Activated naive CD8-positive, alpha-beta T cell treated with anti-CD3 and anti-CD28 coated beads for 36 hours (primary cell): Measurements from ENCODE around the gene FAM114A1. TPM values are rescaled to one million over a fixed set of nuclear protein-coding genes. Genes with fewer than 3 reads are reported as not detected.
"Not testable (repeated sequence)": the region's sequence is repeated elsewhere in the genome, so short reads cannot be mapped to it uniquely, and the experiment has no call there.

ENCODE experiments used
- DNase-seq: peaks from one replicate; pipeline ENCODE4 v3.0.0; 2021
- H3K27ac Mint-ChIP-seq: one replicate; pipeline ENCODE4 v1.8.0; 2022; ENCODE audit warnings: mild to moderate bottlenecking, moderate library complexity, mixed read lengths
- H3K27me3 Mint-ChIP-seq: one replicate; pipeline ENCODE4 v1.8.0; 2022; ENCODE audit warnings: mild to moderate bottlenecking, mixed read lengths
- H3K36me3 Mint-ChIP-seq: one replicate; pipeline ENCODE4 v1.8.0; 2021; ENCODE audit warnings: mild to moderate bottlenecking, mixed read lengths
- H3K4me1 Mint-ChIP-seq: one replicate; pipeline ENCODE4 v1.8.0; 2021; ENCODE audit warnings: mixed read lengths
- H3K4me3 Mint-ChIP-seq: one replicate; pipeline ENCODE4 v1.8.0; 2022; ENCODE audit warnings: mild to moderate bottlenecking, moderate library complexity, mixed read lengths
- H3K9me3 Mint-ChIP-seq: one replicate; pipeline ENCODE4 v1.8.0; 2022; ENCODE audit warnings: mixed read lengths
- total RNA-seq, 2 experiments: library from RNA; stranded (reverse); gene quantifications; one replicate each; pipeline ENCODE4 v1.2.3, GENCODE V29; 2021

The FAM114A1 gene
- total RNA-seq, 2 experiments from 2014 or later, result 0.38 TPM; not detected in 1

- no peaks in the 10 kb centered on the region for H3K9me3 Mint-ChIP-seq
- no peaks in the 10 kb centered on the region for H3K27me3 Mint-ChIP-seq
- no peak for DNase-seq
- H3K27ac Mint-ChIP-seq, result peak overlapping the region; percentile 14
- peaks cover 36% of the 10 kb centered on the region for H3K4me1 Mint-ChIP-seq
- H3K4me3 Mint-ChIP-seq, result no peak overlapping the region
- peaks cover 35% of the 10 kb centered on the region for H3K36me3 Mint-ChIP-seq
Measured at GRCh38 chr4:38979511-38980230, 112.1 kb downstream of the FAM114A1 start.

DNA sequence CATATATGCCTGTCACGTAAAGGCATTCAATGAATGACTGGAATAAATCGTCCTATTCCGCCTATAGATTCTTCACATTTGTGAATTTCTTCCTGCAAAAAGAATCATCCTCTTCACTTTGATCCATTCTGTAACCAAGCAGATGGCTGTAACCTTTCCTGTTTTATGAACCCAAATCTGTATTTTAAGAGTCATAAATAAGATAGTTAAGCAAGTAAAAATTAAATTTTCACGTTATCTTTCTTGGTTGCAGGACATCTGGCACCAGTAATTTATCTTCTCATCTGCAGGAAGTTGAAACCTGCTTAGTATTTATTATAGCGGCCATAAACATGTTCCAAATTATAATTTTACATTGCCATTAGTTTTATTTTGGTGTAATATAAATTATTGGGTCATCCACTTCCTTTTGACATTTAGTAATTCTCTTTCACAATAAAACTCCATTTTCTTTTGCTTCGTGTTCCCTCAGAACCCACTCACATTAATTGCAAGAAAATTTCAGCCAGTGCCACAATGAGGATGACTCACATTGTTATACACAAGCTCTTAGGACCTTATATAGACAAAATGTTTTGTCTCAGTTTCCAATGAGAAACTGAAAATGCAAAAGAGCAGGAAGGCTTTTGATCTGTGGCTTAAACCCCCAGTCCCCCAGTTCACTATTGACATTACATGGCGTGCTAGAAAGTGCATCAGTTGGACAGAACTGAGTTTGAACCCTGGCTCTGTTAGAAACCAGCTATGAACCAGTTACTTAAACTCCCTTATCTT lies 113.5 kb downstream of the FAM114A1 start:
- peak; percentile 20 for DNase-seq
- peaks cover 48% of the 10 kb centered on the region for H3K4me1 Mint-ChIP-seq
- no peaks in the 10 kb centered on the region for H3K27me3 Mint-ChIP-seq
- peak overlapping the region; percentile 18 for H3K4me3 Mint-ChIP-seq
- peaks cover 37% of the 10 kb centered on the region for H3K36me3 Mint-ChIP-seq
- no peaks in the 10 kb centered on the region for H3K9me3 Mint-ChIP-seq
- H3K27ac Mint-ChIP-seq, result peak overlapping the region; percentile 81

DNA sequence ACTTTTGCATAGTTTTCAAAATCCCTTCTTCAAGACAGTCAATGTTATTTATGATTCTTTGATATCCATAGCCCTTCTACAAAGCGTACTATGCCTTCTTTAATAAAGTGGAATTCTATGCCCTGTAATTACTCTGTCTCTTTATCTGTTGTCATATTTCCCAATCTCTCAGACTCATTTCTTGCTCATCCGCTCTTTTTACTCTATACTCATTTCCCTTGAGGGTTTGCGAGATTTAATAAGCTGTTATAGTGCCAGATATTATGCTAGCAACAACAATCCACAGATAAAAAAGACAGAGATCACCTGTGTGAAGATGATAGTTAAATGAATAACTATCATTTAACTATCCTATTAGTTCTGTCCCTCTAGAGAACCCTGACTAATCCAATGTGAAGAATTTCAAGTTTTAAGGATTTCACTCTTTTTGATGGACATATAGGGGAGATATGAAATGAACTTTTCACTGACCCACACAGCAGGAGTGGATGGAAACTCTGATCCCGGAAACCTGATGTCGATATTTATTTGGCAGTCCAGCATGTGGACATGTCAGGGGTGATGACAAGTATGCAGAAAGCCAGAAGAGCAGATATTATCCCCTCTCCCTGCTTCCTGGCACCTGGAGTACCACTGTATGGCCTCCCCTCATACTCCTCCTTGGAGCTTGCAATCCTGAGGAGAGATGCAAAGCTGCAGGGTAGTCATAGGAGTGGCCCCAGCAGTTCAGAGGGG lies 114.9 kb downstream of the FAM114A1 start:
- H3K27ac Mint-ChIP-seq, result peak overlapping the region; percentile 21
- H3K27me3 Mint-ChIP-seq, result no peaks in the 10 kb centered on the region
- no peaks in the 10 kb centered on the region for H3K9me3 Mint-ChIP-seq
- H3K4me3 Mint-ChIP-seq, result no peak overlapping the region
- DNase-seq, result no peak
- peaks cover 53% of the 10 kb centered on the region for H3K4me1 Mint-ChIP-seq
- H3K36me3 Mint-ChIP-seq, result peaks cover 40% of the 10 kb centered on the region

GRCh38 chr4:38983291-38983690 lies 115.7 kb downstream of the FAM114A1 start:
- H3K4me3 Mint-ChIP-seq, result no peak overlapping the region
- H3K36me3 Mint-ChIP-seq, result peaks cover 44% of the 10 kb centered on the region
- H3K9me3 Mint-ChIP-seq, result no peaks in the 10 kb centered on the region
- H3K27me3 Mint-ChIP-seq, result no peaks in the 10 kb centered on the region
- DNase-seq, result no peak
- H3K27ac Mint-ChIP-seq, result no peak overlapping the region
- peaks cover 56% of the 10 kb centered on the region for H3K4me1 Mint-ChIP-seq

- Mint-ChIP-seq H3K4me3 (no peak overlapping the region), H3K9me3 (no peaks in the 10 kb centered on the region), H3K27me3 (no peaks in the 10 kb centered on the region), H3K36me3 (peaks cover 47% of the 10 kb centered on the region), H3K4me1 (peaks cover 56% of the 10 kb centered on the region), H3K27ac (peak overlapping the region; percentile 61)
- DNase-seq, result no peak
Measured at GRCh38 chr4:38983787-38984598, 116.4 kb downstream of the FAM114A1 start.

DNA sequence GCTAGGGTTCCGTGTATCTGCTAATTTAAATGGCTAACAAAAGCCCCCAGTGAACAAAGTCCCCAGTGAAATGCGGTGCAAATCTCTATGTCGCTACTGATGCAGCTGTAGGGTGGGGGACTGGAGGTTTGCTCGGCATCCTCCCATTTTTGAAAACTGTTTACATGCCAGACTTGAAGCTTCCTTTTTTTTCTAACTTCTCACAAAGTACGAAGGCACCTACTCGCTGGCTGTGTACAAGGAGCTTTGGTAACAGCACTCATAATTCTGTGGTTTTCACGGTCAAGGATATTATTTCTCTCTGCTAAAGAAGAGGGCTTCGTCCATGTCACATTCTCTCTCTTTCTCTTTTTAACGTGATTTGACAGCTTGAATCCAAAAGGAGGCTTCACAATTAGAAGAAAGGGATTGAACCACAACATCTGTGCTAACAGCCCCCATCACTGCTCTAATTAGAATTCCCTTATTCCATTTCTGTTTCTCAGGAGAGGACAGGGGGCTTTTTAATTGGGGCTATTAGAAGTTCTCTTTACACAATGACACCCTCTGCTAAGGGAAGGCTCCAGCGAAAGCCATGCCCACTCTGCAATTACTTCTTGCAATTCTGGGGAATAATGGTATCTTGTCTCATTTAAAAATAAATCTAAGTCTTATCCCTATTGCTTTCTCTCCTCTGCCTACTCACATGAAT lies 117.9 kb downstream of the FAM114A1 start:
- H3K4me1 Mint-ChIP-seq, result peaks cover 49% of the 10 kb centered on the region

DNA sequence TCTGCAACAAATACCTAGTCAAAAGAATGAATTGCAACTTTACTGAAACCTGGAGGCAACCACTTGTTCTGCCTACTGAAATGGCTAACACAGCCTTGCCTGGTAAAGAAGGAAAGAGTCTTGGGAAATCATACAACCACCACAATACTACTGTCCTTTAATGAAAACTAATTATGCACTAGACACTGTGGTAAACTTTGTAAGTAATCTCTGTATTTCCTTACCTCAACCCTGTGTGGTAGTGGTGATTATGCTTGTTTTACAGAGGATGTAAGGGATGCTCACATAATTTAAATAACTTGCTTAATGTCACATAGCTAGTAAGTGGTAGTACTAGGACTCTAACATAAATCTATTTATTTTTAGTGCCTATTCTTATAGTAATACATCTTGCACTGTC lies 119.9 kb downstream of the FAM114A1 start:
- DNase-seq, result no peak
- H3K4me1 Mint-ChIP-seq, result peaks cover 30% of the 10 kb centered on the region
- no peak overlapping the region for H3K4me3 Mint-ChIP-seq
- H3K36me3 Mint-ChIP-seq, result peaks cover 28% of the 10 kb centered on the region
- no peak overlapping the region for H3K27ac Mint-ChIP-seq
- H3K27me3 Mint-ChIP-seq, result no peaks in the 10 kb centered on the region
- H3K9me3 Mint-ChIP-seq, result no peaks in the 10 kb centered on the region

More for the DNA sequence above, 117.9 kb downstream of the FAM114A1 start:
- peaks cover 42% of the 10 kb centered on the region for H3K36me3 Mint-ChIP-seq
- no peaks in the 10 kb centered on the region for H3K9me3 Mint-ChIP-seq
- DNase-seq, result no peak
- no peak overlapping the region for H3K4me3 Mint-ChIP-seq
- H3K27me3 Mint-ChIP-seq, result no peaks in the 10 kb centered on the region
- peak overlapping the region; percentile 64 for H3K27ac Mint-ChIP-seq

DNA sequence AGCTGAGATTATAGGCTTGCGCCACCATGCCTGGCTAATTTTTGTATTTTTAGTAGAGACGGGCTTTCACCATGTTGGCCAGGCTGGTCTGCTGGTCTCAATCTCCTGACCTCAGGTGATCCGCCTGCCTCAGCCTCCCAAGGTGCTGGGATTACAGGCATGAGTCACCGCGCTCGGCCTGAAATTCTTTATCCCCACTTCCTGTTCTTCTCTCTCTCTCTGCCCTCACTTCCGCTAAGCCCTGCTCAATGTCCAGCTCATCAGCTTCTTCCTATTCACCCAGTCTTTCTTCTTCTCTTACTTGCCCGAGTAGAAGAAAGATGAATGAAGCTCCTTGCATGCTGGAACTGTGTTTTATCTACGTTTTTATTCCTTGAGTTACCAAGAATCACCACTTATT lies 120.7 kb downstream of the FAM114A1 start:
- peaks cover 24% of the 10 kb centered on the region for H3K36me3 Mint-ChIP-seq
- H3K9me3 Mint-ChIP-seq, H3K27ac Mint-ChIP-seq, DNase-seq, H3K4me3 Mint-ChIP-seq, H3K27me3 Mint-ChIP-seq: not testable (repeated sequence)
- H3K4me1 Mint-ChIP-seq, result peaks cover 25% of the 10 kb centered on the region

- no peaks in the 10 kb centered on the region for H3K27me3 Mint-ChIP-seq
- no peak for DNase-seq
- H3K27ac Mint-ChIP-seq, result no peak overlapping the region
- no peak overlapping the region for H3K4me3 Mint-ChIP-seq
- peaks cover 21% of the 10 kb centered on the region for H3K4me1 Mint-ChIP-seq
- H3K9me3 Mint-ChIP-seq, result no peaks in the 10 kb centered on the region
- peaks cover 24% of the 10 kb centered on the region for H3K36me3 Mint-ChIP-seq
Measured at GRCh38 chr4:38989487-38989886, 121.9 kb downstream of the FAM114A1 start.

DNA sequence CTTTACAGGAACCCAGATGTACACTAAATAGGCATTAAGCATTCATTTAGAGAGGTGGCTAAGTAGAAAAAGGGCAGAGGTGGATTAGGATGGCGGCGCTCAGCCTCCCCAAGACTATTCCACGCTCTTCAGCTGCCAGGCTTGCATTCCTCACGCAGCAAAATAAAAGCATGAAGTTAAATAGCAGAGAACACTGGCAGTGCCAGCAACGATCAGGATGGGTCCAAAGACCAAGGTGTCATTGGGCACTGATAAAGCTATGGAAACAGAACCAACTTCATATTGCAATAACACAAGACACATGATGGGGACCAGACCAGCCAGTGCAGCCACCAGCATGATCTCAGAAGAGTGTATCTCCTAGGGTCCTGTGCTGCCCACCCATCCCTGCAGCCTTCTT lies 122.6 kb downstream of the FAM114A1 start:
- DNase-seq, result no peak
- Mint-ChIP-seq H3K4me1 (peaks cover 17% of the 10 kb centered on the region), H3K9me3 (no peaks in the 10 kb centered on the region), H3K27ac (no peak overlapping the region), H3K4me3 (no peak overlapping the region), H3K36me3 (peaks cover 27% of the 10 kb centered on the region), H3K27me3 (no peaks in the 10 kb centered on the region)

GRCh38 chr4:38993683-38994082 lies 126.1 kb downstream of the FAM114A1 start:
- Mint-ChIP-seq H3K4me3 (no peak overlapping the region), H3K27ac (no peak overlapping the region), H3K27me3 (no peaks in the 10 kb centered on the region), H3K9me3 (no peaks in the 10 kb centered on the region), H3K4me1 (no peaks in the 10 kb centered on the region), H3K36me3 (peaks cover 19% of the 10 kb centered on the region)
- DNase-seq, result no peak

- no peak overlapping the region for H3K4me3 Mint-ChIP-seq
- no peaks in the 10 kb centered on the region for H3K9me3 Mint-ChIP-seq
- no peak overlapping the region for H3K27ac Mint-ChIP-seq
- DNase-seq, result no peak
- H3K36me3 Mint-ChIP-seq, result peaks cover 20% of the 10 kb centered on the region
- no peaks in the 10 kb centered on the region for H3K27me3 Mint-ChIP-seq
- H3K4me1 Mint-ChIP-seq, result no peaks in the 10 kb centered on the region
Measured at GRCh38 chr4:38994135-38994534, 126.5 kb downstream of the FAM114A1 start.
